ENCODE data around the gene OGFOD3.

The OGFOD3 gene

DNA sequence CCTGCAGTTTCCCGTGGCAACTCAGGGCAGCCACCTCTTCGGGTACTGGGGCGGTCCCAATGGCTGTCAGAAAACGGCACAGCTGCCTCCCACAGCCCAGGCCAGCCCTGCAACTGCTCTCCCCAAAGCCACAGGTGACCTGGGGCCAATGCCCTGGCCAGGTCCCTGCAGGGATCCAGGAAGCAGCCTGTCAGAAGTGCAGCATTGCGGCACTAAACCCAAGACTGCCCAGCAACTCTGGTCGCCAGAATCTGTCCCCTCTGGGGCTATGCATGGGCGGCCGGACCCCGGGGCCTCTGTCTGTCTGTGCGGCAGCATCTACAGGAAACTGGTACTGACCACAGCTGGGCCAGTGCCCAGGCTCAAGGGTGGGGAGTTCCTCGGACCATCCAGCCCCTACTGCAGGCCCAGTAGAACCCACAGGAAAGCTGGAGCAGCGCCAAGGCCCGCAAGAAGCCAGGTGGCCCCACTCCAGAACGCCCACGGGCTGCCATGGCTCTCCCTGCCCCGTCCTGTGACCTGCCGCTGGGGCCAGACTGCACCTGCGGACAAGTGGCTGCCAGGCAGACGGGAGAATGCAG, 26.6 kb upstream of the OGFOD3 start:
- H3K18ac ChIP-seq (ENCODE audit: low read length), result no peak overlapping the region
- no peak overlapping the region for H3K23ac ChIP-seq (ENCODE audit: low read length)
- no peak overlapping the region for H3K27ac ChIP-seq (ENCODE audit: low read depth, low read length)
- no peak overlapping the region for H2BK120ac ChIP-seq (ENCODE audit: low read depth, low read length)
- H3K9ac ChIP-seq (ENCODE audit: low read length), result no peak overlapping the region
- no peak overlapping the region for H3K4me3 ChIP-seq (ENCODE audit: low read length)
- H3K36me3 ChIP-seq (ENCODE audit: control insufficient read depth, insufficient read depth, low read length), result no peaks in the 10 kb centered on the region
- H4K8ac ChIP-seq (ENCODE audit: low read depth, low read length), result no peak overlapping the region
- H2BK5ac ChIP-seq (ENCODE audit: low read length), result no peak overlapping the region
- no peak overlapping the region for H3K4me2 ChIP-seq (ENCODE audit: low read length)
- no peak overlapping the region for H2BK15ac ChIP-seq (replicated peaks; ENCODE audit: low read depth)
- no peak overlapping the region for H3K4ac ChIP-seq (ENCODE audit: low read depth, low read length)
- H3K56ac ChIP-seq (ENCODE audit: low read length), result no peak overlapping the region
- H2AK5ac ChIP-seq (ENCODE audit: low read length), result no peak overlapping the region
- no peaks in the 10 kb centered on the region for H3K27me3 ChIP-seq (ENCODE audit: insufficient read depth, low read length, poor library complexity)
- WGBS (ENCODE audit: extremely low coverage, insufficient coverage, low lambda C conversion rate), result no CpG with 5 or more reads among the region's 19 CpGs
- DNase-seq, result no peak
- H3K79me2 ChIP-seq (ENCODE audit: control insufficient read depth, insufficient read depth, low read length), result no peaks in the 10 kb centered on the region
- no peak overlapping the region for H4K5ac ChIP-seq (ENCODE audit: low read length)
- no peaks in the 10 kb centered on the region for H3K79me1 ChIP-seq (ENCODE audit: low read length)
- no peaks in the 10 kb centered on the region for H3K4me1 ChIP-seq (ENCODE audit: control insufficient read depth, low read depth, low read length)

DNA sequence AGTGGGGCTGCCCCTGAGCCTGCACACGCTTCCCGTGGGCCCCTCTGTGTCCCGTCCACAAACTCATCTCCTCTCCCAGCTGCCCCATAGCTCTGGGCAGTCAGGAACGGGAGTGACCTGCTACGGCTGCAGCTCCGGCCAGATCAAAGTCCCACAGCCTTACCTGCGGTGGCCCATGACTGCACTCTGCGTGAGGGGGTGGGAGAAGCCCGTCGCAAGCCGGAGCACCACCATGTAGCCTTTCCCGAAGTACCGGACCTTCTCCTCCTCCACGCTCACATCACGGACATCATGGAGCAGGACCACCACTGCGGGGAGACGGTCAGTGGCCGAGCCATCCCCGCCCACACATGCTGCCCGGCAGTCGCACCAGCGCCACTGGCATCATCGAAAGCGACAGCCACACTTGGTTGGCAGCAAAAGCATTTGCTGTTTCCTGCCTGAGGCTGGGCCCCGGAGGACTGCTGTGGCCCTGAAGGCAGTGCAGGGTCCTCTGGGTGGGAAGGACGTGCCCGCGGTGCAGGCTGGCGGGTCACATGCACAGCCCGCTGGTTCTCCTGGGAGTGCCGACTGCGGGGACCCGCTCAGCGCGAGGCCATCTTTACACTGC, 26.0 kb upstream of the OGFOD3 start:
- H4K8ac ChIP-seq (ENCODE audit: low read depth, low read length), result no peak overlapping the region
- H2BK120ac ChIP-seq (ENCODE audit: low read depth, low read length), result no peak overlapping the region
- no peak overlapping the region for H3K18ac ChIP-seq (ENCODE audit: low read length)
- no peaks in the 10 kb centered on the region for H3K79me2 ChIP-seq (ENCODE audit: control insufficient read depth, insufficient read depth, low read length)
- H3K36me3 ChIP-seq (ENCODE audit: control insufficient read depth, insufficient read depth, low read length), result no peaks in the 10 kb centered on the region
- no peak overlapping the region for H3K27ac ChIP-seq (ENCODE audit: low read depth, low read length)
- DNase-seq, result no peak
- no CpG with 5 or more reads among the region's 35 CpGs for WGBS (ENCODE audit: extremely low coverage, insufficient coverage, low lambda C conversion rate)
- H3K4me2 ChIP-seq (ENCODE audit: low read length), result no peak overlapping the region
- H2AK5ac ChIP-seq (ENCODE audit: low read length), result no peak overlapping the region
- no peak overlapping the region for H3K23ac ChIP-seq (ENCODE audit: low read length)
- H3K27me3 ChIP-seq (ENCODE audit: insufficient read depth, low read length, poor library complexity), result no peaks in the 10 kb centered on the region
- H3K56ac ChIP-seq (ENCODE audit: low read length), result no peak overlapping the region
- no peak overlapping the region for H3K4ac ChIP-seq (ENCODE audit: low read depth, low read length)
- H3K9ac ChIP-seq (ENCODE audit: low read length), result no peak overlapping the region
- no peak overlapping the region for H3K4me3 ChIP-seq (ENCODE audit: low read length)
- no peak overlapping the region for H4K5ac ChIP-seq (ENCODE audit: low read length)
- no peaks in the 10 kb centered on the region for H3K79me1 ChIP-seq (ENCODE audit: low read length)
- no peak overlapping the region for H2BK15ac ChIP-seq (replicated peaks; ENCODE audit: low read depth)
- H3K4me1 ChIP-seq (ENCODE audit: control insufficient read depth, low read depth, low read length), result no peaks in the 10 kb centered on the region
- no peak overlapping the region for H2BK5ac ChIP-seq (ENCODE audit: low read length)

DNA sequence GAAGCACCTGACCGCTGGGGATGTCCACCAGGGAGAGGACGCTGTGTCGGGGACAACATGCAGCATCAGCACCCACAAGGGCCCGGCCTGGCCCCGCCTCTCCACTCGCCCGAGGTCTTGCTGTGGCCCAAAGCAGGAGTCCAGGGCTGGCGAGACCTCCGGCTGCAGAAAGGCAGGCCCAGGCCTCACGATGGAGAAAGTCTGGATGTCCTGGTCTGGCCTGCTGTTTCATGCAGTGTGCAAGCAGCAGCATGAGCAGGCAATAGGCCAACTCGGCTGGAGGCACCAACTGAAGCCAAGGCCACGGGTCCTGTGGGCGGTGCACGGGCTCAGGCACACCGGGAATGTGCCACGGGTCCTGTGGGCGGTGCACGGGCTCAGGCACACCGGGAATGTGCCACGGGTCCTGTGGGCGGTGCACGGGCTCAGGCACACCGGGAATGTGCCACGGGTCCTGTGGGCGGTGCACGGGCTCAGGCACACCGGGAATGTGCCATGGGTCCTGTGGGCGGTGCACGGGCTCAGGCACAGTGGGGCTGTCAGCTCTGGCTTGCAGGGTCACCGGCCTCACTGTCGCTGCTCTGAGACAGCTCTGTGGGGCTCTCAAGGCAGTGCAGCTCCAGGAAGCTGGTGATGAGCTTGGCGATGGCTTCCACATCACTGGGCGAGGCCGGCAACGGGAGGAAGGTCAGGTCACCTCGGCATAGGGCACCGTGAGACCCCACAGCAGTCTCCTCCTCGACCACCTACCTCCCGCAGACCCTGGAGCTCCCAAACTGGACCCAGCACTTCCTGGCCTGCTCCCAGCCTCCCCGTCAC, 25.3 kb upstream of the OGFOD3 start:
- no peak overlapping the region for H3K4me2 ChIP-seq (ENCODE audit: low read length)
- H2BK5ac ChIP-seq (ENCODE audit: low read length), result no peak overlapping the region
- no peak overlapping the region for H4K5ac ChIP-seq (ENCODE audit: low read length)
- no peak overlapping the region for H3K4ac ChIP-seq (ENCODE audit: low read depth, low read length)
- no CpG with 5 or more reads among the region's 40 CpGs for WGBS (ENCODE audit: extremely low coverage, insufficient coverage, low lambda C conversion rate)
- no peaks in the 10 kb centered on the region for H3K79me2 ChIP-seq (ENCODE audit: control insufficient read depth, insufficient read depth, low read length)
- no peaks in the 10 kb centered on the region for H3K36me3 ChIP-seq (ENCODE audit: control insufficient read depth, insufficient read depth, low read length)
- H2AK5ac ChIP-seq (ENCODE audit: low read length), result no peak overlapping the region
- H2BK15ac ChIP-seq (replicated peaks; ENCODE audit: low read depth), result no peak overlapping the region
- no peak overlapping the region for H3K18ac ChIP-seq (ENCODE audit: low read length)
- no peak for DNase-seq
- H3K23ac ChIP-seq (ENCODE audit: low read length), result no peak overlapping the region
- H3K79me1 ChIP-seq (ENCODE audit: low read length), result no peaks in the 10 kb centered on the region
- H4K8ac ChIP-seq (ENCODE audit: low read depth, low read length), result no peak overlapping the region
- no peak overlapping the region for H3K4me3 ChIP-seq (ENCODE audit: low read length)
- H3K56ac ChIP-seq (ENCODE audit: low read length), result no peak overlapping the region
- no peaks in the 10 kb centered on the region for H3K27me3 ChIP-seq (ENCODE audit: insufficient read depth, low read length, poor library complexity)
- H2BK120ac ChIP-seq (ENCODE audit: low read depth, low read length), result no peak overlapping the region
- no peak overlapping the region for H3K27ac ChIP-seq (ENCODE audit: low read depth, low read length)
- H3K9ac ChIP-seq (ENCODE audit: low read length), result no peak overlapping the region
- no peaks in the 10 kb centered on the region for H3K4me1 ChIP-seq (ENCODE audit: control insufficient read depth, low read depth, low read length)

DNA sequence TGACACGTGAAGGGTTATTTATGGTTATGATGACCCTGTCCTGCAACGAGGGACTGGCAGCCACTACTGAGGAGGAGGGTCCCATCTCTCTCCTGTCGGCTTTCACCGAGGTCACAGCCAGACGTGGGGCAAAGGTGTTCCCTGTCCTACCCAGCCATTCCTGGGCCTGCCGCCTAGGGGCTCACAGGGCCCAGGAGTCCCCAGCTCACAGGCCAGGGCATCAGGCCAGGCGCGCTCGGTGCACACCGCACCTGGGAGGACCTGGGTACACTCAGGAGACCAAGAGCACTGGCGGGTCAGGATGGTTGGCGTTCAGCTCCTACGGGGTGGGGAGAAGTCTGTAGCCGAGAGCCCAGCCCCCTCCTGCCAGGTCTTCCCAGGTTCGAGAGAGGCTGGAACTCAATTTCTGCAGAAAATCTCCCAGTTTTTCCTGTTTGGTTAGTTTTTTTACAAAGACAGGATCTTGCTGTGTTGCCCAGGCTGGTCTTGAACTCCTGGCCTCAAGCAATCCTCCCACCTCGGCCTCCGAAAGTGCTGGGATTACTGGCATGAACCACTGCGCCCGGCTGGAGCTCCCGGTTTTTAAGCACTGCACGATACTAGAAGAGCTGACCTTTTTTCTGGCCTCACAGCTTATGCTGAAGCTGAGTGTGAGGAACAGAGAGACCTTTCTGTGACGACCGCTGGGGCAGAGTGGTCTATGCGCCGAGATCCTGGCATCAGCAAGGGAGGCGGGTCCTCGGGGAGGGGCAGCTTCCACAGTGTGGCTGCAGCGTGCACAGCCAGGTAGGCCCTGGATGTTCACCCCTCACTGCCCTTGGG, 24.5 kb upstream of the OGFOD3 start:
- no CpG with 5 or more reads among the region's 28 CpGs for WGBS (ENCODE audit: extremely low coverage, insufficient coverage, low lambda C conversion rate)
- Histone ChIP-seq H3K79me2 (ENCODE audit: control insufficient read depth, insufficient read depth, low read length) (no peaks in the 10 kb centered on the region), H3K79me1 (ENCODE audit: low read length) (no peaks in the 10 kb centered on the region), H3K18ac (ENCODE audit: low read length) (no peak overlapping the region), H3K4me3 (ENCODE audit: low read length) (no peak overlapping the region), H3K9ac (ENCODE audit: low read length) (no peak overlapping the region), H3K4ac (ENCODE audit: low read depth, low read length) (no peak overlapping the region), H3K27ac (ENCODE audit: low read depth, low read length) (no peak overlapping the region), H2BK5ac (ENCODE audit: low read length) (no peak overlapping the region), H3K27me3 (ENCODE audit: insufficient read depth, low read length, poor library complexity) (no peaks in the 10 kb centered on the region), H2BK15ac (replicated peaks; ENCODE audit: low read depth) (no peak overlapping the region), H3K4me1 (ENCODE audit: control insufficient read depth, low read depth, low read length) (no peaks in the 10 kb centered on the region), H3K56ac (ENCODE audit: low read length) (no peak overlapping the region), H4K8ac (ENCODE audit: low read depth, low read length) (no peak overlapping the region), H2BK120ac (ENCODE audit: low read depth, low read length) (no peak overlapping the region), H3K36me3 (ENCODE audit: control insufficient read depth, insufficient read depth, low read length) (no peaks in the 10 kb centered on the region), H3K4me2 (ENCODE audit: low read length) (no peak overlapping the region), H4K5ac (ENCODE audit: low read length) (no peak overlapping the region), H2AK5ac (ENCODE audit: low read length) (no peak overlapping the region), H3K23ac (ENCODE audit: low read length) (no peak overlapping the region)
- DNase-seq, result no peak

DNA sequence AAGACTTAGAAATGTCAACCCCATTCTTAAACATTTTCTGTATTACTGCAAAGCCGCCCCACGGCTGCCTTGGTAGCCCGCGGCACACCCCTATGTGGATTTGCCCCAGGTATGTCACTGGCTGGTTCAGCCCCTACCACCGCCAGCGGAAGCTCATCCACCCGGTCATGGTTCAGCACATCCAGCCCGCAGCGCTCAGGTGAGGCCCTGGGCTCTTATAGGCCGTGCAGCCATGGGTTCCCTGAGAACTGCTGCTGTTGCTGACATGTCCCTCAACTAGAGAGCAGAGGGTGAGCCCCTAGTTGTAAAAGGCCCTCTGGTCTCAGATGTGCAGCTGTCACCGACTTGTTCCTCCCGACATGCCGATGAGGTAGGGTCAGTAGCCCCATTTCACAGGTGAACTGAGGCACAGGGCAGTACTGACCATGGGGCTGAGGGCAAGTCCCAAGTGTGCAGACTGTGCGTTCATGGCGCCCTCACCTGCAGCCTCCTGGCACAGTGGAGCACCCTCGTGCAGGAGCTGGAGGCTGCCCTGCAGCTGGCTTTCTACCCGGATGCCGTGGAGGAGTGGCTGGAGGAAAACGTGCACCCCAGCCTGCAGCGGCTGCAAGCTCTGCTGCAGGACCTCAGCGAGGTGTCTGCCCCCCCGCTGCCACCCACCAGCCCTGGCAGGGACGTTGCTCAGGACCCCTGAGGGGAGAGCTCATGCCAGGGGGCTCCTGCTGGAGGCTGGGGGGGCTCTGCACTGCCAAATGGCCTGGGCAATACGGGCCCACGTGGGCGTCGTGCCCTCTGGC, 23.5 kb upstream of the OGFOD3 start:
- Histone ChIP-seq H3K79me1 (ENCODE audit: low read length) (no peaks in the 10 kb centered on the region), H3K23ac (ENCODE audit: low read length) (no peak overlapping the region), H3K4ac (ENCODE audit: low read depth, low read length) (no peak overlapping the region), H2BK120ac (ENCODE audit: low read depth, low read length) (no peak overlapping the region), H3K79me2 (ENCODE audit: control insufficient read depth, insufficient read depth, low read length) (no peaks in the 10 kb centered on the region), H3K27ac (ENCODE audit: low read depth, low read length) (no peak overlapping the region), H3K4me3 (ENCODE audit: low read length) (no peak overlapping the region), H3K56ac (ENCODE audit: low read length) (no peak overlapping the region), H2BK5ac (ENCODE audit: low read length) (no peak overlapping the region), H3K4me2 (ENCODE audit: low read length) (no peak overlapping the region), H3K27me3 (ENCODE audit: insufficient read depth, low read length, poor library complexity) (no peaks in the 10 kb centered on the region), H4K5ac (ENCODE audit: low read length) (no peak overlapping the region), H4K8ac (ENCODE audit: low read depth, low read length) (no peak overlapping the region), H3K9ac (ENCODE audit: low read length) (no peak overlapping the region), H3K18ac (ENCODE audit: low read length) (no peak overlapping the region), H3K4me1 (ENCODE audit: control insufficient read depth, low read depth, low read length) (no peaks in the 10 kb centered on the region), H2BK15ac (replicated peaks; ENCODE audit: low read depth) (no peak overlapping the region), H2AK5ac (ENCODE audit: low read length) (no peak overlapping the region), H3K36me3 (ENCODE audit: control insufficient read depth, insufficient read depth, low read length) (no peaks in the 10 kb centered on the region)
- WGBS (ENCODE audit: extremely low coverage, insufficient coverage, low lambda C conversion rate), result no CpG with 5 or more reads among the region's 27 CpGs
- no peak for DNase-seq
